ENCODE results near the gene RBL1. TPM values are rescaled to one million over a fixed set of nuclear protein-coding genes. Genes with fewer than 3 reads are reported as not detected.

Gene RBL1
- total and polyA plus RNA-seq, 10 of the 15 experiments (the other 5 are each of a cell fraction or from before 2014, with no cell fraction given), result 4.5 to 51.1 (median 24.9) TPM

DNA sequence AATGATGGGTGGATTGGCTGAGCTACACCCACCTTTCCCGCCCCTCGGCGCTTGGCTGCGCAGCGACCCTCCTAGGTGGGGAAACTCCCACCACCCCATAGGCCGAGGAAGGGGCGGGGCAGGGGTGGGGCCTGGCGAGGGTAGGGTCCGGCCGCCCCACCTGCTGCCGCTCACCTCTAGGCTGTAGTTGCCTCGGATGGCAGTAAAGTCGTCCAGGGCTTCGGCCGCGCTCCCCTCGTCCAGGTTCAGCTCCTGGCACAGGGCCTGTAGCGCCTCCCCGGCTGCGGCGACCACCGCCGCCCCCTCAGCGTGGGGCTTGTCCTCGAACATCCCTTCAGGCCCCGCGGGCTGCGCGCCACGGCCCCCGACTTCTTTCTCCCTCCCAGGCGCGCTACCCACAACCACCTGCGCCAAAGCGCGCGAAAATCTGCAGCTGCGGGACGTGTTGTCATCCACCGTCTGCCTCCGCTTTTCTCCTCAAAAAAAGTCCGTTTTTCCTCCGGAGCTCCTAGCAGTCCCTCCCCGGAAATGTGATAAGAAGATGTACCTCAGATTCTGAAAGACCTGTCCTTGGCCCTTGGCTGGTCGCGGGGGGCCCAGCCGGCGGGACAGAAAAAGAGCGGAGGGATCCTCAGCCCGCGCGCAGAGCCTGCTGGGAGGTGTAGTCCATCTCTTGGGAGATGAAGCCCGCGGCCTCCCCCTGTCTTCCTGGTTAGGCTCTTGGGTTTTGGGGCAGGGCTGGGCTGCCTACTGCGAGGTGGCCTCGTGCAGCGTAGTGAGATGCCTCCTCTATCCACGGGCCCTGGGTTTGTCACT is at the start of gene RBL1 (continued):
- no peak for TF ChIP-seq EP300 (IDR thresholded peaks at IDR 0.05; ENCODE audit: borderline replicate concordance in 1 of 2, control insufficient read depth in 1 of 2, low read depth in 2 of 2, low read length in 2 of 2)
- peak; percentile 78; the same call in 1 of the 2 replicates for TF ChIP-seq GATAD2B (conservative IDR thresholded peaks at IDR 0.05; ENCODE audit: low read depth)
- no peak for TF ChIP-seq KAT2A (conservative IDR thresholded peaks at IDR 0.05; ENCODE audit: control insufficient read depth, low read depth, low read length)
- TF ChIP-seq, protein P1, sequence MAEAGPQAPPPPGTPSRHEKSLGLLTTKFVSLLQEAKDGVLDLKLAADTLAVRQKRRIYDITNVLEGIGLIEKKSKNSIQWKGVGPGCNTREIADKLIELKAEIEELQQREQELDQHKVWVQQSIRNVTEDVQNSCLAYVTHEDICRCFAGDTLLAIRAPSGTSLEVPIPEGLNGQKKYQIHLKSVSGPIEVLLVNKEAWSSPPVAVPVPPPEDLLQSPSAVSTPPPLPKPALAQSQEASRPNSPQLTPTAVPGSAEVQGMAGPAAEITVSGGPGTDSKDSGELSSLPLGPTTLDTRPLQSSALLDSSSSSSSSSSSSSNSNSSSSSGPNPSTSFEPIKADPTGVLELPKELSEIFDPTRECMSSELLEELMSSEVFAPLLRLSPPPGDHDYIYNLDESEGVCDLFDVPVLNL (IDR thresholded peaks at IDR 0.05; ENCODE audit: low read depth, low read length), result peak; percentile 93
- TF ChIP-seq EZH2 (IDR thresholded peaks at IDR 0.05; ENCODE audit: borderline replicate concordance, control insufficient read depth, low read depth, low read length), result no peak
- TF ChIP-seq, protein P2, sequence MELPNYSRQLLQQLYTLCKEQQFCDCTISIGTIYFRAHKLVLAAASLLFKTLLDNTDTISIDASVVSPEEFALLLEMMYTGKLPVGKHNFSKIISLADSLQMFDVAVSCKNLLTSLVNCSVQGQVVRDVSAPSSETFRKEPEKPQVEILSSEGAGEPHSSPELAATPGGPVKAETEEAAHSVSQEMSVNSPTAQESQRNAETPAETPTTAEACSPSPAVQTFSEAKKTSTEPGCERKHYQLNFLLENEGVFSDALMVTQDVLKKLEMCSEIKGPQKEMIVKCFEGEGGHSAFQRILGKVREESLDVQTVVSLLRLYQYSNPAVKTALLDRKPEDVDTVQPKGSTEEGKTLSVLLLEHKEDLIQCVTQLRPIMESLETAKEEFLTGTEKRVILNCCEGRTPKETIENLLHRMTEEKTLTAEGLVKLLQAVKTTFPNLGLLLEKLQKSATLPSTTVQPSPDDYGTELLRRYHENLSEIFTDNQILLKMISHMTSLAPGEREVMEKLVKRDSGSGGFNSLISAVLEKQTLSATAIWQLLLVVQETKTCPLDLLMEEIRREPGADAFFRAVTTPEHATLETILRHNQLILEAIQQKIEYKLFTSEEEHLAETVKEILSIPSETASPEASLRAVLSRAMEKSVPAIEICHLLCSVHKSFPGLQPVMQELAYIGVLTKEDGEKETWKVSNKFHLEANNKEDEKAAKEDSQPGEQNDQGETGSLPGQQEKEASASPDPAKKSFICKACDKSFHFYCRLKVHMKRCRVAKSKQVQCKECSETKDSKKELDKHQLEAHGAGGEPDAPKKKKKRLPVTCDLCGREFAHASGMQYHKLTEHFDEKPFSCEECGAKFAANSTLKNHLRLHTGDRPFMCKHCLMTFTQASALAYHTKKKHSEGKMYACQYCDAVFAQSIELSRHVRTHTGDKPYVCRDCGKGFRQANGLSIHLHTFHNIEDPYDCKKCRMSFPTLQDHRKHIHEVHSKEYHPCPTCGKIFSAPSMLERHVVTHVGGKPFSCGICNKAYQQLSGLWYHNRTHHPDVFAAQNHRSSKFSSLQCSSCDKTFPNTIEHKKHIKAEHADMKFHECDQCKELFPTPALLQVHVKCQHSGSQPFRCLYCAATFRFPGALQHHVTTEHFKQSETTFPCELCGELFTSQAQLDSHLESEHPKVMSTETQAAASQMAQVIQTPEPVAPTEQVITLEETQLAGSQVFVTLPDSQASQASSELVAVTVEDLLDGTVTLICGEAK (IDR thresholded peaks at IDR 0.05; ENCODE audit: borderline replicate concordance), result peak; percentile 81
- TF ChIP-seq, protein P3, sequence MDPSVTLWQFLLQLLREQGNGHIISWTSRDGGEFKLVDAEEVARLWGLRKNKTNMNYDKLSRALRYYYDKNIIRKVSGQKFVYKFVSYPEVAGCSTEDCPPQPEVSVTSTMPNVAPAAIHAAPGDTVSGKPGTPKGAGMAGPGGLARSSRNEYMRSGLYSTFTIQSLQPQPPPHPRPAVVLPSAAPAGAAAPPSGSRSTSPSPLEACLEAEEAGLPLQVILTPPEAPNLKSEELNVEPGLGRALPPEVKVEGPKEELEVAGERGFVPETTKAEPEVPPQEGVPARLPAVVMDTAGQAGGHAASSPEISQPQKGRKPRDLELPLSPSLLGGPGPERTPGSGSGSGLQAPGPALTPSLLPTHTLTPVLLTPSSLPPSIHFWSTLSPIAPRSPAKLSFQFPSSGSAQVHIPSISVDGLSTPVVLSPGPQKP (IDR thresholded peaks at IDR 0.05; ENCODE audit: low read depth, low read length), result no peak; the same call in 1 of the 2 replicates
- TF ChIP-seq MYB (IDR thresholded peaks at IDR 0.05; ENCODE audit: borderline replicate concordance, low read depth, low read length), result no peak; the same call in 1 of the 2 replicates
- peak; percentile 86 for TF ChIP-seq ZNF207 (IDR thresholded peaks at IDR 0.05; ENCODE audit: borderline replicate concordance)
- TF ChIP-seq TAF1 (IDR thresholded peaks at IDR 0.05; ENCODE audit: borderline replicate concordance, low read depth, low read length), result peak; percentile 69
- peak; percentile 71 for TF ChIP-seq YY1 (IDR thresholded peaks at IDR 0.05; ENCODE audit: low read depth, low read length)
- TF ChIP-seq, protein P4, sequence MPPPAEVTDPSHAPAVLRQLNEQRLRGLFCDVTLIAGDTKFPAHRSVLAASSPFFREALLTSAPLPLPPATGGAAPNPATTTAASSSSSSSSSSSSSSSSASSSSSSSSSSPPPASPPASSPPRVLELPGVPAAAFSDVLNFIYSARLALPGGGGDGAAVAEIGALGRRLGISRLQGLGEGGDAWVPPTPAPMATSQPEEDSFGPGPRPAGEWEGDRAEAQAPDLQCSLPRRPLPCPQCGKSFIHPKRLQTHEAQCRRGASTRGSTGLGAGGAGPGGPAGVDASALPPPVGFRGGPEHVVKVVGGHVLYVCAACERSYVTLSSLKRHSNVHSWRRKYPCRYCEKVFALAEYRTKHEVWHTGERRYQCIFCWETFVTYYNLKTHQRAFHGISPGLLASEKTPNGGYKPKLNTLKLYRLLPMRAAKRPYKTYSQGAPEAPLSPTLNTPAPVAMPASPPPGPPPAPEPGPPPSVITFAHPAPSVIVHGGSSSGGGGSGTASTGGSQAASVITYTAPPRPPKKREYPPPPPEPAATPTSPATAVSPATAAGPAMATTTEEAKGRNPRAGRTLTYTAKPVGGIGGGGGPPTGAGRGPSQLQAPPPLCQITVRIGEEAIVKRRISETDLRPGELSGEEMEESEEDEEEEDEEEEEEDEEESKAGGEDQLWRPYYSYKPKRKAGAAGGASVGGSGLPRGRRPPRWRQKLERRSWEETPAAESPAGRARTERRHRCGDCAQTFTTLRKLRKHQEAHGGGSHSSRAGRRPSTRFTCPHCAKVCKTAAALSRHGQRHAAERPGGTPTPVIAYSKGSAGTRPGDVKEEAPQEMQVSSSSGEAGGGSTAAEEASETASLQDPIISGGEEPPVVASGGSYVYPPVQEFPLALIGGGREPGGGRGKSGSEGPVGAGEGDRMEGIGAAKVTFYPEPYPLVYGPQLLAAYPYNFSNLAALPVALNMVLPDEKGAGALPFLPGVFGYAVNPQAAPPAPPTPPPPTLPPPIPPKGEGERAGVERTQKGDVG (CRISPR knock-in tag; IDR thresholded peaks at IDR 0.05), result no peak
- TF ChIP-seq CEBPB (IDR thresholded peaks at IDR 0.05; ENCODE audit: borderline replicate concordance in 1 of 2, low read depth in 2 of 2, low read length in 2 of 2), result no peak
- TF ChIP-seq SREBF2 (IDR thresholded peaks at IDR 0.05; ENCODE audit: low read length), result no peak
- TF ChIP-seq, protein P5, sequence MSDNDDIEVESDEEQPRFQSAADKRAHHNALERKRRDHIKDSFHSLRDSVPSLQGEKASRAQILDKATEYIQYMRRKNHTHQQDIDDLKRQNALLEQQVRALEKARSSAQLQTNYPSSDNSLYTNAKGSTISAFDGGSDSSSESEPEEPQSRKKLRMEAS (IDR thresholded peaks at IDR 0.05; ENCODE audit: low read depth, low read length), result no peak
- peak in 1 of 2 experiments; percentile 77; a peak in 2 of 3 replicates for TF ChIP-seq EGR1 (IDR thresholded peaks at IDR 0.05; ENCODE audit: borderline replicate concordance in 1 of 2, low read depth in 2 of 2, low read length in 2 of 2)
